ENCODE data around the gene LTBP2.

DNA sequence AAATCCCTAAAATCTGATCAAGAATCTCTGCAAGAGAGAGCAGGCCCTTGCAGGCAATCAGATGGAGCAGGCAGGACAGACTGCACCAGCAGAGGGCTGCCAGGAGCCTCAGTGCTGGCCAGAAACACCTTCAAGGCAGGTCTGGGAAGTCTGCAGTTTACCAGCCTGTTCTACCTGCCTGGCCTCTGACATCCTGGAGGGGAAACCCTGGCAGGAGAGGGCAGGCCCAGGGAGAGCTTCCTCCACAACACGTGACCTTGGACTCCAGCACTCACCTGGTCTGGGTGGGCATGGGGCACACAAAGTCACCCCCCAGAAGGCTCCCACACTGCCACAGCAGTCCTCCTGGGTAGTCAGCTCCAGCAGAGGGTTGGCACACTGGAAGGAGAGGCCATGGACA, 62.4 kb downstream of the LTBP2 start:
- TF ChIP-seq, protein P1, sequence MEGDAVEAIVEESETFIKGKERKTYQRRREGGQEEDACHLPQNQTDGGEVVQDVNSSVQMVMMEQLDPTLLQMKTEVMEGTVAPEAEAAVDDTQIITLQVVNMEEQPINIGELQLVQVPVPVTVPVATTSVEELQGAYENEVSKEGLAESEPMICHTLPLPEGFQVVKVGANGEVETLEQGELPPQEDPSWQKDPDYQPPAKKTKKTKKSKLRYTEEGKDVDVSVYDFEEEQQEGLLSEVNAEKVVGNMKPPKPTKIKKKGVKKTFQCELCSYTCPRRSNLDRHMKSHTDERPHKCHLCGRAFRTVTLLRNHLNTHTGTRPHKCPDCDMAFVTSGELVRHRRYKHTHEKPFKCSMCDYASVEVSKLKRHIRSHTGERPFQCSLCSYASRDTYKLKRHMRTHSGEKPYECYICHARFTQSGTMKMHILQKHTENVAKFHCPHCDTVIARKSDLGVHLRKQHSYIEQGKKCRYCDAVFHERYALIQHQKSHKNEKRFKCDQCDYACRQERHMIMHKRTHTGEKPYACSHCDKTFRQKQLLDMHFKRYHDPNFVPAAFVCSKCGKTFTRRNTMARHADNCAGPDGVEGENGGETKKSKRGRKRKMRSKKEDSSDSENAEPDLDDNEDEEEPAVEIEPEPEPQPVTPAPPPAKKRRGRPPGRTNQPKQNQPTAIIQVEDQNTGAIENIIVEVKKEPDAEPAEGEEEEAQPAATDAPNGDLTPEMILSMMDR (conservative IDR thresholded peaks at IDR 0.05): peak; percentile 88
- TF ChIP-seq EZH2 (IDR thresholded peaks at IDR 0.05; ENCODE audit: low read depth): no peak

Data from PC-9 (cell line).